H1 (cell line): ENCODE data around the gene GBE1. TPM values are rescaled to one million over a fixed set of nuclear protein-coding genes. Genes with fewer than 3 reads are reported as not detected.

Experiments
- CTCF ChIA-PET: fragments of 300-600 bp; sonication (Branson Sonifier 250); formaldehyde crosslinking; loops from one replicate; lab custom pipeline; 2021; ENCODE audit not compliant: partially characterized antibody; lab: Charles Lee
- POLR2A ChIA-PET: fragments of 300-600 bp; sonication (Branson Sonifier 250); formaldehyde crosslinking; loops from one replicate; lab custom pipeline; 2021; ENCODE audit warnings: inconsistent platforms; ENCODE audit not compliant: partially characterized antibody; lab: Charles Lee
- DNase-seq, 2 experiments: peaks; one replicate each; pipeline versions ENCODE4 v3.0.0 to v3.0.0-alpha.2; 2010 to 2022; ENCODE audit warnings: low spot score in 2 of 2, low read depth in 1 of 2, mixed read lengths in 1 of 2
- FAIRE-seq: peaks from 2 replicates; lab custom pipeline; 2011; peaks lifted over from hg19 to GRCh38; lab: Jason Lieb, UNC
- H2AFZ ChIP-seq: 2 replicates; pipeline ENCODE4 v1.8.1; 2012; ENCODE audit warnings: low read length, inconsistent platforms
- H2AK5ac ChIP-seq: 2 replicates; pipeline ENCODE4 v1.6.1; 2013; ENCODE audit warnings: low read depth, low read length
- H2BK120ac ChIP-seq: replicated peaks from 2 replicates; pipeline ENCODE3; 2013; ENCODE audit warnings: low read depth, low read length, inconsistent platforms
- H2BK12ac ChIP-seq: 2 replicates; pipeline ENCODE4 v1.6.1; 2013; ENCODE audit warnings: low read depth, low read length
- H2BK15ac ChIP-seq: 2 replicates; pipeline ENCODE4 v1.6.1; 2013; ENCODE audit warnings: low read length
- H2BK20ac ChIP-seq: 2 replicates; pipeline ENCODE4 v1.6.1; 2013; ENCODE audit warnings: low read length
- H2BK5ac ChIP-seq: 2 replicates; pipeline ENCODE4 v1.6.1; 2013; ENCODE audit warnings: low read depth, low read length
- H3K14ac ChIP-seq: 2 replicates; pipeline ENCODE4 v1.6.1; 2013; ENCODE audit warnings: inconsistent platforms; ENCODE audit not compliant: insufficient read length
- H3K18ac ChIP-seq: 2 replicates; pipeline ENCODE4 v1.6.1; 2013; ENCODE audit warnings: low read length; ENCODE audit errors: extremely low read depth
- H3K23ac ChIP-seq: 2 replicates; pipeline ENCODE4 v1.6.1; 2013; ENCODE audit warnings: inconsistent platforms; ENCODE audit not compliant: insufficient read length
- H3K23me2 ChIP-seq: 2 replicates; pipeline ENCODE4 v1.6.1; 2013; ENCODE audit warnings: low read depth, low read length
- H3K27ac ChIP-seq: 2 replicates; pipeline ENCODE4 v1.6.1; 2011; ENCODE audit warnings: low read depth, low read length, inconsistent platforms
- H3K27me3 ChIP-seq, 4 experiments: replicated peaks in 1 of 4; 1 replicate in 1 of 4; 2 replicates in 3 of 4; pipeline versions ENCODE4 v1.6.1 to v1.8.1; 2011 to 2013; ENCODE audit warnings: low read length in 3 of 4, mild to moderate bottlenecking in 3 of 4, inconsistent platforms in 2 of 4, mixed read lengths in 2 of 4, moderate library complexity in 1 of 4; ENCODE audit not compliant: control insufficient read depth in 3 of 4, insufficient read depth in 3 of 4; ENCODE audit errors: extremely low read depth in 1 of 4
- H3K36me3 ChIP-seq, 4 experiments: 2 replicates each; pipeline versions ENCODE4 v1.6.1 to v1.8.1; 2011 to 2013; ENCODE audit warnings: mild to moderate bottlenecking in 4 of 4, low read length in 3 of 4, moderate library complexity in 2 of 4, control low read depth in 1 of 4, inconsistent platforms in 1 of 4; ENCODE audit not compliant: insufficient read depth in 4 of 4, control insufficient read depth in 2 of 4
- H3K4ac ChIP-seq: replicated peaks from 2 replicates; pipeline ENCODE3; 2013; ENCODE audit warnings: low read length, low read depth, mixed read lengths, inconsistent platforms; ENCODE audit not compliant: insufficient read length
- H3K4me1 ChIP-seq, 4 experiments: replicated peaks in 1 of 4; 1 replicate in 1 of 4; 2 replicates in 3 of 4; pipeline versions ENCODE4 v1.6.1 to v1.8.1; 2011 to 2013; ENCODE audit warnings: low read length in 3 of 4, inconsistent platforms in 2 of 4, mixed read lengths in 1 of 4; ENCODE audit not compliant: insufficient read depth in 4 of 4, control insufficient read depth in 3 of 4
- H3K4me2 ChIP-seq, 2 experiments: 2 replicates each; pipeline versions ENCODE4 v1.6.1 to v1.8.1; 2011 to 2013; ENCODE audit warnings: low read depth in 2 of 2, low read length in 2 of 2, control low read depth in 1 of 2, inconsistent platforms in 1 of 2, mild to moderate bottlenecking in 1 of 2; ENCODE audit not compliant: insufficient read depth in 1 of 2
- H3K4me3 ChIP-seq, 4 experiments: fragments of 200-600, 300-600 bp in 1 of 4; sonication (generic), shearing (Covaris generic), sonication (Bioruptor Twin) in 1 of 4; 2 replicates each; pipeline versions ENCODE4 v1.5.1 to v1.8.1; 2011 to 2016; ENCODE audit warnings: low read length in 4 of 4, low read depth in 3 of 4, control low read depth in 2 of 4, inconsistent platforms in 2 of 4, mild to moderate bottlenecking in 2 of 4, mixed read lengths in 1 of 4, moderate library complexity in 1 of 4; ENCODE audit not compliant: insufficient read depth in 2 of 4; ENCODE audit errors: extremely low read depth in 1 of 4
- H3K56ac ChIP-seq: replicated peaks from 2 replicates; pipeline ENCODE3; 2013; ENCODE audit warnings: low read depth, mild to moderate bottlenecking, mixed read lengths, low read length, inconsistent platforms; ENCODE audit not compliant: insufficient read length
- H3K79me1 ChIP-seq: 2 replicates; pipeline ENCODE4 v1.6.1; 2013; ENCODE audit warnings: low read depth, low read length, control low read depth
- H3K79me2 ChIP-seq, 2 experiments: 2 replicates each; pipeline versions ENCODE4 v1.6.1 to v1.8.1; 2012 to 2013; ENCODE audit warnings: low read length in 2 of 2, mild to moderate bottlenecking in 2 of 2, inconsistent platforms in 1 of 2; ENCODE audit not compliant: insufficient read depth in 2 of 2, control insufficient read depth in 1 of 2
- H3K9ac ChIP-seq, 4 experiments: replicated peaks in 1 of 4; 1 replicate in 1 of 4; 2 replicates in 3 of 4; pipeline versions ENCODE4 v1.6.1 to v1.8.1; 2011 to 2013; ENCODE audit warnings: low read depth in 3 of 4, low read length in 3 of 4, control low read depth in 2 of 4, mild to moderate bottlenecking in 2 of 4, moderate library complexity in 2 of 4, inconsistent platforms in 1 of 4; ENCODE audit errors: extremely low read depth in 1 of 4
- H3K9me3 ChIP-seq, 2 experiments: 2 replicates each; pipeline versions ENCODE4 v1.6.1 to v1.8.1; 2012 to 2013; ENCODE audit warnings: mild to moderate bottlenecking in 2 of 2, moderate library complexity in 2 of 2, control low read depth in 1 of 2, inconsistent platforms in 1 of 2, low read depth in 1 of 2, low read length in 1 of 2, mixed read lengths in 1 of 2; ENCODE audit not compliant: insufficient read depth in 2 of 2
- H4K20me1 ChIP-seq, 2 experiments: replicated peaks in 1 of 2; 2 replicates each; pipeline versions ENCODE3 to v1.8.1; 2011 to 2013; ENCODE audit warnings: inconsistent platforms in 2 of 2, low read length in 2 of 2, mild to moderate bottlenecking in 1 of 2; ENCODE audit not compliant: insufficient read depth in 2 of 2, control insufficient read depth in 1 of 2
- H4K5ac ChIP-seq: 2 replicates; pipeline ENCODE4 v1.6.1; 2013; ENCODE audit warnings: low read length, low read depth, mixed read lengths, inconsistent platforms; ENCODE audit not compliant: insufficient read length
- H4K8ac ChIP-seq: 2 replicates; pipeline ENCODE4 v1.8.0; 2013; ENCODE audit warnings: mild to moderate bottlenecking, moderate library complexity, low read length, inconsistent platforms; ENCODE audit not compliant: insufficient read depth; ENCODE audit errors: extremely low read depth
- H4K91ac ChIP-seq: replicated peaks from 2 replicates; pipeline ENCODE3; 2013; ENCODE audit warnings: low read length, mixed read lengths, inconsistent platforms; ENCODE audit not compliant: insufficient read length
- WGBS, 2 experiments: shearing (Covaris generic) in 1 of 2; methylation state at CpG; one replicate each; pipeline versions ENCODE4 v1.1.6 to v1.1.7; 2013 to 2015; ENCODE audit warnings: low lambda C conversion rate in 2 of 2, mixed read lengths in 2 of 2, inconsistent platforms in 1 of 2, low coverage in 1 of 2, missing lambda C conversion rate in 1 of 2; ENCODE audit not compliant: insufficient replicate concordance in 2 of 2, insufficient coverage in 1 of 2, insufficient read length in 1 of 2; ENCODE audit errors: extremely low coverage in 1 of 2, missing lambda C conversion rate in 1 of 2; 5-methylcytosine and 5-hydroxymethylcytosine counted together
- polyA plus RNA-seq, 7 experiments: library from polyadenylated mRNA; depleted of rRNA in 3 of 7; stranded (reverse) in 5 of 7; unstranded in 2 of 7; fragments of >200 nt in 5 of 7; fragments of 200-250 nt in 2 of 7; gene quantifications; 1 replicate in 5 of 7; 2 replicates in 1 of 7; 4 replicates in 1 of 7; pipeline versions ENCODE4 v1.2.1 to v1.2.3, GENCODE V29; 2011 to 2013; ENCODE audit warnings: missing spikeins in 2 of 7, mixed read lengths in 2 of 7
- total RNA-seq: library from RNA; stranded (reverse); fragmentation: NEBNext Ultra II Directional; extraction: Animal tissue kit (Norgen Biotek cat#: 25700); gene quantifications from 2 replicates; pipeline ENCODE4 v1.2.1, GENCODE V29; 2021
- TF ChIP-seq, protein P1 (sequence below), 3 experiments: IDR thresholded peaks; 1 replicate in 2 of 3; 2 replicates in 1 of 3; pipeline versions ENCODE4 v1.5.1 to v1.6.1; 2011; ENCODE audit warnings: low read length in 3 of 3, mild to moderate bottlenecking in 3 of 3, inconsistent platforms in 2 of 3, low read depth in 1 of 3, moderate library complexity in 1 of 3; ENCODE audit not compliant: insufficient read depth in 1 of 3; ENCODE audit errors: control extremely low read depth in 1 of 3

GBE1 gene
- total and polyA plus RNA-seq, 2 of the 8 experiments (the other 6 are each of a cell fraction or from before 2014, with no cell fraction given), result 3.3 to 7.3 TPM

DNA sequence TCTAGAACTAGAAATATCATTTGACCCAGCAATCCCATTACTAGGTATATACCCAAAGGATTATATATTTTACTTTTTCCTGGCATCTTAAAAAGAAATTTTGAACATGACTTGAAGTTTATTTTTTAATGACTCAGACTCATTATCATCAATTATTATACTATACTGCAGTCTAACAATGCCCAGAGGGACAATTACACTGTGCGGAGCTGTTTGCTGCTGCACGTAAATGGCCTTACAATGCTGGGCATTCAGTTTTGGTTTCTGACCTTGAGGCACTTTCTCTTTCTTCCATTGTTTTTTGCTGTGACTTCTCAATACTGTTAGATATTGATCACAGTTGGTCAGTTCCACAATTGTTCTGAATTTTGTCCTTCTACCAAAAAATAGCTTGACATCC lies 128.8 kb downstream of the GBE1 start:
- no peak overlapping the region for H3K18ac ChIP-seq
- no peaks in the 10 kb centered on the region for H3K79me2 ChIP-seq
- POLR2A ChIA-PET, result no interaction called here
- TF ChIP-seq, protein P1, sequence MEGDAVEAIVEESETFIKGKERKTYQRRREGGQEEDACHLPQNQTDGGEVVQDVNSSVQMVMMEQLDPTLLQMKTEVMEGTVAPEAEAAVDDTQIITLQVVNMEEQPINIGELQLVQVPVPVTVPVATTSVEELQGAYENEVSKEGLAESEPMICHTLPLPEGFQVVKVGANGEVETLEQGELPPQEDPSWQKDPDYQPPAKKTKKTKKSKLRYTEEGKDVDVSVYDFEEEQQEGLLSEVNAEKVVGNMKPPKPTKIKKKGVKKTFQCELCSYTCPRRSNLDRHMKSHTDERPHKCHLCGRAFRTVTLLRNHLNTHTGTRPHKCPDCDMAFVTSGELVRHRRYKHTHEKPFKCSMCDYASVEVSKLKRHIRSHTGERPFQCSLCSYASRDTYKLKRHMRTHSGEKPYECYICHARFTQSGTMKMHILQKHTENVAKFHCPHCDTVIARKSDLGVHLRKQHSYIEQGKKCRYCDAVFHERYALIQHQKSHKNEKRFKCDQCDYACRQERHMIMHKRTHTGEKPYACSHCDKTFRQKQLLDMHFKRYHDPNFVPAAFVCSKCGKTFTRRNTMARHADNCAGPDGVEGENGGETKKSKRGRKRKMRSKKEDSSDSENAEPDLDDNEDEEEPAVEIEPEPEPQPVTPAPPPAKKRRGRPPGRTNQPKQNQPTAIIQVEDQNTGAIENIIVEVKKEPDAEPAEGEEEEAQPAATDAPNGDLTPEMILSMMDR (IDR thresholded peaks at IDR 0.05; ENCODE audit: control extremely low read depth in 1 of 3, insufficient read depth in 1 of 3, low read depth in 1 of 3, low read length in 3 of 3), result no peak
- H3K27ac ChIP-seq, result no peak overlapping the region
- H3K79me1 ChIP-seq, result no peaks in the 10 kb centered on the region
- no peak overlapping the region for H3K23ac ChIP-seq
- no peak overlapping the region for H3K14ac ChIP-seq
- H3K4me1 ChIP-seq, result no peaks in the 10 kb centered on the region
- no peak overlapping the region for H2BK120ac ChIP-seq
- H2BK5ac ChIP-seq, result no peak overlapping the region
- no peak overlapping the region for H3K4me3 ChIP-seq
- H4K20me1 ChIP-seq, result no peaks in the 10 kb centered on the region
- H3K27me3 ChIP-seq, result peaks cover 0 to 1% (median 0%) of the 10 kb centered on the region in 4 experiments; a peak in 1 of 7 replicates
- no peak overlapping the region for H2AK5ac ChIP-seq
- no peak overlapping the region for H4K5ac ChIP-seq
- H4K8ac ChIP-seq, result no peak overlapping the region
- no peak overlapping the region for H2BK12ac ChIP-seq
- no peak overlapping the region for H3K4me2 ChIP-seq
- CTCF ChIA-PET, result no interaction called here
- H3K56ac ChIP-seq, result no peak overlapping the region
- DNase-seq, result no peak
- FAIRE-seq, result no peak
- 91% methylated on average over 2 of the region's 2 CpGs; no CpG with 5 or more reads in 1 of the 2 experiments for WGBS, 2 experiments
- no peak overlapping the region for H2BK15ac ChIP-seq
- no peak overlapping the region for H3K9ac ChIP-seq
- no peak overlapping the region for H4K91ac ChIP-seq
- H2BK20ac ChIP-seq, result no peak overlapping the region
- no peak overlapping the region for H3K4ac ChIP-seq
- H3K36me3 ChIP-seq, result no peaks in the 10 kb centered on the region
- no peak overlapping the region for H2AFZ ChIP-seq
- no peaks in the 10 kb centered on the region for H3K9me3 ChIP-seq
- no peaks in the 10 kb centered on the region for H3K23me2 ChIP-seq
